Measurements from ENCODE around the gene DYSF.

DYSF gene

DNA sequence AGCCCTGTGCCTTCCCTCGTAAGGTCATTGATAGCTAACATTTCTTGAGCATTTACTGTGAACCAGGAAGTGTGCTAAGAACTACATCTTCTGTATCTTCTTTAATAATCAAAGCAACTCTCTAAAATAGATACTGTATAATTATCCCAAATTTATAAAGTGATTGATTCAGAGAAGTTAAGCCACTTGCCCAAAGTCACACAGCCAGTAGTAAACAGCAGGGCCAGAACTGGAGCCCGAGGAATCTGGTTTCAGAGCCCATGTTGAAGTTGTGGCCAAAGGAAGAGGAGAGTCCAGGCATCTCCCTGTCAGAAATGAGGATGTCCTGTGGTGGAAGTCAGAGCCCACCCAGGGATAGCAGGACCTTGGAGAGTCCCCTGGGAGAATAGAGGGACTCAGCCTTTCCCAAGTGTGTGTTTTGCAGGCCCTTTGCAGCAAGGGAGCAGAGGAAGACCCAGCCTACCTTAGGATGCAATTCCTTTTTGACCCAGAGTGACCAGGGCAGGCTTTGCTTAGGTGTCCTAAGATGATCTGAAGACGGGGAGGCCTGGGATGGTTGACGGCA is 134.2 kb downstream of the DYSF start:
- H3K4me3 ChIP-seq (ENCODE audit: low read depth, low read length) = no peak overlapping the region
- DNase-seq (ENCODE audit: low read depth) = no peak

DNA sequence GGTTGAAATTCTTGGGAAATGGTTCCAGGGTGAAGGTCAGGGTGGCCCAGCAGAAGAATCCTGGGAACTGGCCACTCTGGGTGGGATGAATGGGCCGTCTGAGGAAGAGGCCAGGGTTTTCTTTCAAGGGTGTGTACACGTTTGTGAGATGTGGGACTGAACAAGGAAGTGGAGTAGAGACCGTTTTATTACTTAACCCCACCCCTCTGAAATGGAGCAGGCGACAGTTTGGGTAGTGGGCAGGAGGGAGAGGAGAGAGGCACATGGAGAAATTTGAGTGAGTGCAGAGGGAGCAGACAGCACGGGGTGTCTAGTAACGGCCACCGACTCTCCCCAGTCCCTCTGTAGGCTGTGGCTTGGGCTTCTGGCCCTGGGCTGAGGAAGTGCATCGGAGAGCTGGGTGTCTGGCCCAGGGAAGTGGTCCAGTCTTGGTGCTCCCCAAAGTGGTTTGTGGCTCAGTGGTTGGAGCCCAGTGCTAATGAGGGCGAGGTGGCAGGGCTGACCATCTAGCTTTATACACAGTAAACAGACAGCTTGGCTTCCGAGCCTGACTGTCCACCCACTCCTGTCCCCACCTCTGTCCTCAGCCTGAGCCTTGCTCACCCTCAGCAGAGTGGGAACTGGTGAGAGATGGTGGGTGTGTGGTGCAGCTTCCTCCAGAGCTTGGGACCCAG is 135.3 kb downstream of the DYSF start:
- DNase-seq (ENCODE audit: low read depth) = no peak

DNA sequence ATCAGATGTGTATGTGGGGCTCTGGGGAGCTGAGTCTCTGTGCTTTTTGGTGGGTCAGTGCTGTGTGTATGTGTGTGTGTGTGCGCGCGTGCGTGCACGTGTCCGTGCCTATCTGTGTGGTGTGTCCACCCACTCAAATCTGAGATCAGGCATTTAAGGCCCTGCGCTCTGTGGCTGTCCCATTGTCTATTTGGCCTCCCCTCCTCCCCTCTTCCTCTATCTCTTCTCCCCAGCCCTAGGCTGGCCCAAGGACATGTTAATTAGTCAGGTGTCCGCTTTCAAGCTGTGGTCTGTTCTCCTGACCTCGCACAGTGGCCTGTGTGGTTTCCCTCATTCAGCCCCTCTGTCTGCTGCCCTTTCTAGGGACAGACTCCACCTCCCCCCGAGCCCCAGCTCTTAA is 136.4 kb downstream of the DYSF start:
- DNase-seq (ENCODE audit: low read depth) = no peak
- H3K4me3 ChIP-seq (ENCODE audit: low read depth, low read length) = no peak overlapping the region

More for the DNA sequence above, 135.3 kb downstream of the DYSF start:
- H3K4me3 ChIP-seq (ENCODE audit: low read depth, low read length) = no peak overlapping the region

DNA sequence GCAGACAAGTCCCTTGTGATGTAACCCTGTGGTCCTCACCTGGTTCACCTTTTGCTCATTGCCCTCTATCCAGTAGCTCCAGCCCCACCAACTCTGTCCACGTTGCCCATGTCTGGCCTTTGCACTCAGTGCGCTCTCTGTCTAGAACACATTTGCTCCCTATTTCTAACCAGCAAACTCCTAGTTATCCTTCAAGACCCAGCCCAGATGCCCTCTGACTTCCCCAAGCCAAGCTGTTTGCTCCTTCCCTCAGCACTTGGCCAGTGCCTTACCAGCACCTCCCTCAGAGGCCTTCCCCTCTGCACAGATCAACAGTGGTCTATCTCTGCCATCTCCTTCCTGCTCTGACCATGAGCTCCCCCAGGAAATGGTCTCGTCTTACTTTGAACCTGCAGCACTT is 137.7 kb downstream of the DYSF start:
- DNase-seq (ENCODE audit: low read depth) = no peak

DNA sequence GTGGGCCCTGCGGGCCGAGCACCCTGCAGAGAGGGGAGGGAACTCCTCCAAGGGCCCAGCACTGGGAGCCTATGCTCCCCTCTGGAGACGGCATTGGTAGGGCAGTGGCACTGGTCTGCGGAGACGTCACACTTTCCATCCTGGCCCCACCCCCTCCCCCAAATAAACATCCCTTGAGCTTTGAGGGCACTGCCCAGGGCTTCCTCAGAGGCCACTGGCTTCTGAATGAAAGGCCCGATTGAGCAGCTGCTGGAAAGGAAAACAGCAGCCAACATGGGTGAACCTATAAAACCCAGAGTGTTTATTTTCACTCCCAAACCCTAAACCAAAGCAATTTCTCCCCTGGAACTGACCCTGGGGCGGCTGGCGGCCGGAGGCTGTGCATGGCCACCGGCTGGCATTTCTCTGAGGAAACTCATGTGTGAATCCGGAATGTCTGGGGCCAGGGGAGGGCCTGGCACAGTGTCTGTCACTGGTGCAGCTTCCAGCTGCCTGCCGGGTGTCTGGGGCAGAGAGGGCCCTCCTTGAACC is 138.9 kb downstream of the DYSF start:
- no peak overlapping the region for H3K4me3 ChIP-seq (ENCODE audit: low read depth, low read length)
- no peak for DNase-seq (ENCODE audit: low read depth)

More for the DNA sequence above, 137.7 kb downstream of the DYSF start:
- no peak overlapping the region for H3K4me3 ChIP-seq (ENCODE audit: low read depth, low read length)

DNA sequence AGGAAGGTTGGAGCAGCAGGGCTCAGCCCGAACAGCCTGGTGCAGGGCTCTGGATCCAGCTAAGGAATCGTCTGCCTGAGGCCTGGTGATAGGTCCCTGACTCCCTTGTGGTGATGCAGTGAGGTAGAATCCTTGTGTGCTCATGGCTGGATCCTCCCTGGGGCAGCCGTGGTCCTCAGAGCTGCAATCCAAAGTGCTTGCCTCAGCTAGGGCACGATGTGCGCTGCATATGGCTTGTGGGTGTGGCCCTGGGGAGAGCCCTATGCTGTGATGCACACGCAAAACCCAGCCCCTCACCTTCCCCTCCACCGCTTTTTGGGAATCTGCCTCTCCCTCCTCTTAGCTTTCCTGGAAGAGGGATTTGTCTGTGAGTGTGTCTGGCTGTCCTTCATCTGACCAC is 142.2 kb downstream of the DYSF start:
- no peak for DNase-seq (ENCODE audit: low read depth)
- no peak overlapping the region for H3K4me3 ChIP-seq (ENCODE audit: low read depth, low read length)

DNA sequence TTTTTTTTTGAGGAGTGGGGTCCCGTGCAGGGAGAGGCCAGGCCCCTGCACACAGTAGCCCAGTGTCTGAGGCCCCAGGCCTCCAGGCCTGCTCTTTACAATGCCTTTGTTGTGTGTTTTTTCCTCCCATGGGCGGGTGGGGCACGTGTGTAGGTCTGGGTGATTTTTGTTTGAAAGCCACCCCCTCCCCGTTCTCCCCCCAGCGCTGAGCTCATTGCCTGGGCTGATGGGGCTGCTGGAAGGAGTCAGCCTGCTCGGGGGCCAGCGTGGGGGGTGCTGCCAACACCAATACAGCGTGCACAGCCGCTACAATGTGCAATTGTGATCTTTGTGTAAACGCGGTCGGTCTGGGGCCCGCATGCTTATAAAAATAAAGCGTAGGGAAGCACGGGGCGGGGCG is 142.7 kb downstream of the DYSF start:
- DNase-seq (ENCODE audit: low read depth) = no peak
- H3K4me3 ChIP-seq (ENCODE audit: low read depth, low read length) = no peak overlapping the region

DNA sequence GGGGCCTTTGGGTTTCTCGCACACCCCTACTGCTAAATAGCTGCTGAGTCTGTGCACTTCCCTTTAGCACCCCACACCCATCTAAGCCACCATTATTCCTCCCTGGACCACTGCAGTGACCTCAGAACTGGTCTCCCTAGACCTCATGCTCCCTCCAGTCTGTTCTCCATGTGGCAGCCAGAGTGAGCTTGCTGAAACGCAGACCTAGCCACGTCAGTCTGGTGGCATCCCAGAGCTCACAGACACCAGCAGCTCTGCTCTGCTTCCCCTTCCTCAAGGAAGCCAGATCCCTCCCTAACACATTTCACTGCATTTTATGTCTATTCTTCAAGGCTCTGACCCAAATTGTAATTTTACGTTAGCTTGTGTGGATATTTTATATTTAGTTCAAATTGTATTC is 144.4 kb downstream of the DYSF start:
- DNase-seq (ENCODE audit: low read depth) = no peak
- no peak overlapping the region for H3K4me3 ChIP-seq (ENCODE audit: low read depth, low read length)

DNA sequence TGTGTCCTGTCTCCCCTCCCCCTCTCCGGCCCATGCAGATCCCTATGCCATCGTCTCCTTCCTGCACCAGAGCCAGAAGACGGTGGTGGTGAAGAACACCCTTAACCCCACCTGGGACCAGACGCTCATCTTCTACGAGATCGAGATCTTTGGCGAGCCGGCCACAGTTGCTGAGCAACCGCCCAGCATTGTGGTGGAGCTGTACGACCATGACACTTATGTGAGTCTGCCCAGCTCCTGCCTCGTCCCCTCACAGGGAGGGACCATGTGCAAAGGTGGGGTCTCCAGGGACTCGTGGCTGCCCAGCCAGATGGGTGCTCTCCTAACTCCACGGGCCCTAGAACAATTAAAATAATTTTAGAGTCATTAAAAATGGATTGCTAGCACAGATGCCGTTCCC is 145.2 kb downstream of the DYSF start:
- no peak overlapping the region for H3K4me3 ChIP-seq (ENCODE audit: low read depth, low read length)
- no peak for DNase-seq (ENCODE audit: low read depth)

DNA sequence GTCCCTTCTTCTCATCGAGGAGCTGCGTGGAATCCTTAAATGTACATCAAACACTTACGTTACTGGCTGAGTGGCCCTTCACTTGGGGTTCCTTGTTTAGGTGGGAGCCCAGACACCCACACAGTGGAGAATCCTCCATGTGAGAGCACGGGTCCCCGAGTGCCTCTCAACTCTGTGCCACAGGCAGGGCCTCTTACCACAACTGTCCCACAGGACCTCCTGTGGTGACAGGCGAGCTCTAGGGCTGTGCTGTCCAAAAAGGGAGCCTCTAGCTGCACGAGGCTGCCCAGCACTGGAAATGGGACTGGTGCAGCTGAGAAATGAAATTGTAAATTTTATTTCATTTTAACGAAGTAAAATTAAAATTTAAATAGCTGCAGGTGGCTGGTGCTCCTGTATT is 145.7 kb downstream of the DYSF start:
- DNase-seq (ENCODE audit: low read depth) = no peak

DNA sequence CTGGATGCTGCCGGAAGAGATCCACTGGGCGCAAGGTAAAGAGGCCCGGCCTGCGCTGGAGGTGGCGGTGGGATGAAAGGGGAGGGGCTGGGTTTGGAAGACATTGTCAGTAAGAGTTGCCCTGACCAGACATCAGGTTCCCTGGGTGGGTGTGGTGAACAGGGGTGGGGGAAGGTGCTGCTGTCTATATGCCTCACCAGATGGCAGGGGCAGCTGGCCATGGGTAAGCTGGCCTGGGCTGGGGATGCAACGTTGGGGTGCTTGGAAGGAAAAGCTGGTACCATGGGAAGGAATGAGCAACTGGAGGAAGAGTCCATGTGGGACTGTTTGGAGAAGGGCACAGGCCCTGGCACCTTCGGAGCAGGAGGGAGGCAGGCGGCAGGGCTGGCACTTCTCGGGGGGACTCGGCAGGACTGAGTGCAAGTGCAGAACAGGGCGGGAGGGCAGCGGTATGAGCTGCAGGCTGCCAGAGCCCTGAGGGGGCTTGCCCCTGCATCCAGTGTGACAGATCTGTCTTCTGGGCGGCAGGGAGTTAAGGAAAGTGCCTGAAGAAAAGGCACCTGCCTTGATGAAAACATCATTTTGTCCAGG is 146.4 kb downstream of the DYSF start:
- no peak for DNase-seq (ENCODE audit: low read depth)
- H3K4me3 ChIP-seq (ENCODE audit: low read depth, low read length) = no peak overlapping the region

More for the DNA sequence above, 145.7 kb downstream of the DYSF start:
- no peak overlapping the region for H3K4me3 ChIP-seq (ENCODE audit: low read depth, low read length)

DNA sequence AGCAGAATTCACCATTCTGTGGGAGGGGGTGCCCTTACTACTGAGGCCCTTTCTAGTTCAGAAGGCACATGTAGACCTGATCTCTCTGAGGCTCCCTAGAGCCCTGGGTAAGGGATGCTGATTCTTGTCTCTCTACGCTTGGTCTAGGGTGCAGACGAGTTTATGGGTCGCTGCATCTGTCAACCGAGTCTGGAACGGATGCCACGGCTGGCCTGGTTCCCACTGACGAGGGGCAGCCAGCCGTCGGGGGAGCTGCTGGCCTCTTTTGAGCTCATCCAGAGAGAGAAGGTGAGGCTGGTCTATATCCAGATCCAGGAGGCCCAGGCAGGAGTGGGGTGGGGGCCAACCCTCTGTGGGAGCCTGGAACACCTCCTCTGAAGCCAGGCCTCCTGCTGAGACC is 147.2 kb downstream of the DYSF start:
- DNase-seq (ENCODE audit: low read depth) = no peak
- H3K4me3 ChIP-seq (ENCODE audit: low read depth, low read length) = no peak overlapping the region

DNA sequence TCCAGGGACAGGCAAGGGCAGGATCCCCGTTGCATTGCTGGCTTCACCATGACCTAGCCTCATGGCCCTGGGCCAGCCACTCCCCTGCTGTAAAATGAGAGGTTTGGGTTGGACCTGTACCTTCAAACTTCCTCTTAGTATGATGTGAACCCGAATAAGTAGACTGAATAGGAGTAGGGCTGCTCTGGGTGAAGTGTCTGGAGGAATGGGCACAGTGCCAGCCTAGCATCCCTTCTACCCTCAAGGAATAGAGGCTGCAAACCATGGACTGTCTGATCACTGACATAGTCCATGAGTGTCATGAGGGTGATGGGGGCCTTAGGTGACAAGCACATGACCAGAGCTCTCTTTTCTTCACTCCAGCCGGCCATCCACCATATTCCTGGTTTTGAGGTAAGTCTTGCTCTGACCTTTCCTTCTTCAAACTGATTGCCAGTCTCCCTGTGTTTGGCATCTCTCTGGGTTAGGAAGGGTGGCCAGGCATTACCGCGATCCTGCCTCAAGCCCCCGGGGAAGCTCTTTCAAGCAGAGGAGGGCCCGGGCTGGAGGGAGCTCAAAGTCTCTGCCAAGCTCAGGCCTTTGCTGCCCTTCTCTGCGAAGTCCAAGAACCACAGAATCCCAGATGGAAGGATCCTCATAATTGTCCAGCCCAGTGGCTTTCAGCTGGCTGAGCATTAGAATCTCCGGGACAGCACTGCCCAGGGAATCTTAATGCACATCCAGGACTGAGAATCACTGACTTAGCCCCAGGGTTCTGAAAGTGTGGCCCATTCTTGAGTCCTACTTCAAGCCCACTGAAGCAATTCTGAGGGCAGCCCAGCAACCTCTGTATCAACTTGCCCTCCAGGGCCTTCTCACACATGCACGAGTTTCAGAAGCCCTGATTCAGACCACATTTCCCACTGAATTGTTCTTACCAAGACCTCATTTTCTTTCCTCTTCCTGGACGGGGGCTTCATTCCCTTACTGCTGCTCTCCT is 148.1 kb downstream of the DYSF start:
- H3K4me3 ChIP-seq (ENCODE audit: low read depth, low read length) = no peak overlapping the region
- DNase-seq (ENCODE audit: low read depth) = no peak

DNA sequence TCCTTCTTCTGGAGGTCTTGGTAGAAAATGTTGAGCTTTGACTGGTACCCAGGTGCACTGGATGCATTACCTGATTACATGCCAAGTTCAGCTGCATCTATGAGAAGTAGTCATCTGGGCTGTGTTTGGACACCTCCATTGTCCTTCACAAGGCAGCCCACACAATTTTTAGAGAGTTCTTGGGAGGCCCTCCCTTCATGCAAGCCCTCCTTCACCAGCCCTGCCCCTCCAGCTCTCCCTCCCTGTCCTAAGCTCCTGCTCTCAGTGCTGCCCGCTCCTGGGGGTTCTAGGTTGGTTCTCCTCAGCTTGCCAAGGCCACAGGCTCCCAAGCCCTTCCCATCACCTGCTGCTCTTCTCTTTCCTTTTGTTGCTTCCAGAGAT is 148.7 kb downstream of the DYSF start:
- H3K4me3 ChIP-seq (ENCODE audit: low read depth, low read length) = no peak overlapping the region
- no peak for DNase-seq (ENCODE audit: low read depth)

DNA sequence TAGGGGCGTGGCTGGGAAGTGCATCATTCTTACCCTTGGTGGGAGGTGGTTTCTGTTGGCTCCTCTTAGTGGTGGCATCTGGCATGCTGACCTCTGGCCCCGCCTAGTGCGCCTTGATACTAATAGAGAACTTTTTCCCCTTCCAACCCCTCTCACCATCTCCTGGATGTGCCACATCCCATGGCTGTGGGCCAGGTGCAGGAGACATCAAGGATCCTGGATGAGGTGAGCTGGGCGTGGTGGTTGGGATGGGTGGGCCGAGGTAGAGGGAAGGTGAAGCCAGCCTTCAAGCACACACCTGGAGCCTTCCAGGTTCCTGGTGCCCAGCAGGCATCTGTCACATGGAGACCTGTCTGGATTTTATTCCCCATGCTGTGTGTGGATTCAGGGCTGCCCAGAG is 149.2 kb downstream of the DYSF start:
- H3K4me3 ChIP-seq (ENCODE audit: low read depth, low read length) = no peak overlapping the region
- DNase-seq (ENCODE audit: low read depth) = no peak

DNA sequence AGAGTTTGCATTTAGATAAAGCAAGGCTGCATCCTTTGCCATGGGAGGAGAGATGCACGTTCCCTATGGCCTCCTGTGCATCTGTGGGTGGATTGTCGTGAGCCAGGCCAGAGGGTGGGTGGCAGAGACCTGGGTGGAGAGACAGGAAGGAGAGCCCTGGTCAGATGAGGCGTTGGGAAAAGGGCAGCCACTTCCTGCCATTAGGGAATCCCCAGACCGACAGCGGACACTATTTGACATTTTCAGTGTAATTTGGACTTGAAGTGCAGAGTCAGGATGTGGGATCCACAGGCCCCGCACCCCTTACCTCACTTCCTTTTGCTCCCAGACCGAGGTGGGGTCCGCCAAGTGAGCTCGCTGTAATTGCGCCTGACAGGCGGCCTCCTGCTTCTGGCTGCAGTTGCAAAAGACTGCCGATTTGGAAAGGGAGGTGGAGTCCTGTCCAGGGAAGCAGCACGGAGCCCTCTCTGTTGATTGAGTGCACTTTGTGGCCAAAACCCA is 150.0 kb downstream of the DYSF start:
- DNase-seq (ENCODE audit: low read depth) = no peak
- H3K4me3 ChIP-seq (ENCODE audit: low read depth, low read length) = no peak overlapping the region

DNA sequence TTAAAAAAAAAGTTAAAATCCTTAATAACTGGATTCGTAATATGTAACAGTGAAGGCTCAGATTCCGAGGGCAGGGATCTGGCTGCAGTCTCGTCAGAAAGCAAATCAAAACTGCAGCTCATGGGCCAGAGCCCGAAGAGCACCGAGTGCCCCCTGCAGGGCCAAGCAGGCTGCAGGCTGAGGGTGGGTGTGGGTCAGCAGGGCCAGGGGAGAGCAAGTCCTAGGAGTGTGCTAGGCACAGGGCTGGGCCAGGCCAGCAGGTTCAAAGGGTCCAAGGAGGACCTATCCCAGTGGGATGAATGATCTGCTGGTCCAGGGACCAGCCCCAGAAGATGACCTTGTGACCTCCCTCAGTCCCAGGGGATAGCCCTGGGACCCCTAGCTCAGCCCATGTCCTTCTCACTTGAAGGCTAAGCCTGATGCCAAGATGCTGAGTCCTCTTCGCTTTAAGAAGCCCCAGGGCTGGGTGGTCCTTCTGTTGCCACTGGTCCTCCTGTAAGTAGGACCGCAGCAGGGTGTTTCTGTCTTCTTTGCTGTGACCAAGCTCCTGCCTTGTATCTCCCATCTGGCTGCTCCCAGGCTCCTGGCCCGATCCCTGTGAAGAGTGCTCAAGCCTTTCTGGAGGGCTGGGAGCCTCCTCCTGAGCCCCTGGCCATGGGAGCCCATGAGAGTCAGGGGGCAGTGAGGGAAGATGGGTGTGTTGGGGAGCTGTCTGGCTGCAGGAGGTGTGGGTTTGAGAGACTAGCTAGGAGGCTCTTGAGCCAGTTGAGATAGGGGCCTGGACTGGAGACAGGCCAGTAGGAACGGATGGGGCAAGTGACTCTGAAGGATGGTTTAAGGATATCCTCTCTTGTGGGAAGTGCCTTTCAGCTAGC is 150.7 kb downstream of the DYSF start:
- DNase-seq (ENCODE audit: low read depth) = no peak
- no peak overlapping the region for H3K4me3 ChIP-seq (ENCODE audit: low read depth, low read length)

DNA sequence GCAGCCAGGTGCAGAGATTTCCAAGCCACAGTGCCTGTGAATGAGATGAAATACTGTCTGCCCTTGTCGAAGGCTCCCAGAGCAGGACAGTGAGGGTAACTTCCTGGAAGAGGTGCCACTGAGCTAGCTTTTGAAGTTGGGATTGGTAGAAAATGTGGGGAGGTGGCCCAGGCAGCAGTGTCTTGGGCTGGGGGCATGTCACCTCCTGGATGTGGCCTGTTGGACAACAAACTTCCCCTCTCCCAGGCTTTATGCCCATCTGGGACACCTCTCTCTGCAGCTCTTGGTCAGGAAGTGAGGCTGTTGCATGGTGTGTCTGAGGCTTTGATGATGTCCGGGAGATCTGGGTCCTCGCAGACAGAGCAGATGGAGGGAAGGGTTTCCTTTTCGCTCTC is 151.4 kb downstream of the DYSF start:
- no peak for DNase-seq (ENCODE audit: low read depth)
- H3K4me3 ChIP-seq (ENCODE audit: low read depth, low read length) = no peak overlapping the region

DNA sequence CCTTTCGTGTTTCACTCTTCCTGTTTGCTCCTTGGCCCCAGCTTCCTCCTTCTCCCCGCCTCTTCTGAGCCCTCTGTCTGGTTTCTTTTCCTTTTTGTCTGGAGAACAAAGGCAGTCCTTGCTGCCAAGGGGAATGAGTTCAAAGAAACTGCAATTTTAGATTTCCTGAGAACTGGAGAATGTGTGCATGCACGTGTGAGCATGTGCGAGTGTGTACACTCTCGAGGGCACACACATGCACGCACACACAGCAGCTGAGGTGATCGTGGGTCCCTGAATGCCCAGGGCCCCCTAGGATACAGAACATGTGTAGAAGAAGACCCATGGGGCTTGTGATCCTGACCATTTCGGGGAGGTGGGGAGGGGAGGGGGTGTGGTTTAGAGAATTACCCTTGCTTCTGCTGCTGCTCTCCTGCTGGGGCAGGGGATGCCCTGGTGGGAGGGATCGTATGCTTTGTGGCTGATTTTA is 151.8 kb downstream of the DYSF start:
- no peak overlapping the region for H3K4me3 ChIP-seq (ENCODE audit: low read depth, low read length)
- DNase-seq (ENCODE audit: low read depth) = no peak

Measured in skeletal muscle cell (primary cell).